ENCODE data around the gene FUCA2. TPM values are rescaled to one million over a fixed set of nuclear protein-coding genes. Genes with fewer than 3 reads are reported as not detected.

FUCA2 gene
- total RNA-seq, 1 experiment from 2014 or later: 72.1 TPM

- Histone ChIP-seq H3K9me3 (ENCODE audit: control insufficient read depth, low read depth, low read length) (no peaks in the 10 kb centered on the region), H3K23me2 (ENCODE audit: insufficient read length, low read depth, low read length, poor library complexity, severe bottlenecking) (no peaks in the 10 kb centered on the region), H2AFZ (ENCODE audit: low read length) (no peak overlapping the region), H2AK5ac (ENCODE audit: insufficient read length, low read length) (no peak overlapping the region), H3K18ac (ENCODE audit: insufficient read length, low read depth, low read length) (no peak overlapping the region), H3K56ac (ENCODE audit: insufficient read length, low read depth, low read length) (no peak overlapping the region), H3K14ac (ENCODE audit: insufficient read depth, low read length) (no peak overlapping the region), H3K27me3 (ENCODE audit: insufficient read depth, low read length) (no peaks in the 10 kb centered on the region), H3K27ac (ENCODE audit: insufficient read length, low read depth, low read length) (no peak overlapping the region), H3K79me1 (ENCODE audit: insufficient read depth, low read depth, low read length, poor library complexity, severe bottlenecking) (no peaks in the 10 kb centered on the region), H2BK15ac (ENCODE audit: low read depth, low read length) (no peak overlapping the region), H2BK20ac (ENCODE audit: low read depth, low read length, poor library complexity, severe bottlenecking) (no peak overlapping the region), H3K23ac (ENCODE audit: insufficient read length, low read depth, low read length) (no peak overlapping the region), H2BK12ac (ENCODE audit: insufficient read length, low read depth, low read length) (no peak overlapping the region), H4K20me1 (ENCODE audit: control insufficient read depth, insufficient read depth, insufficient read length) (no peaks in the 10 kb centered on the region), H3K9ac (ENCODE audit: extremely low read depth, insufficient read length, low read length) (no peak overlapping the region), H3K4me2 (ENCODE audit: insufficient read depth, insufficient read length, low read length) (no peak overlapping the region), H4K8ac (replicated peaks; ENCODE audit: insufficient read length, low read depth, low read length) (no peak overlapping the region), H3K4me1 (ENCODE audit: insufficient read depth, low read length) (no peaks in the 10 kb centered on the region), H3K79me2 (ENCODE audit: insufficient read depth, low read length) (no peaks in the 10 kb centered on the region), H3K4ac (ENCODE audit: low read depth, low read length) (no peak overlapping the region), H4K91ac (ENCODE audit: insufficient read length, low read depth, low read length) (no peak overlapping the region), H2BK5ac (ENCODE audit: insufficient read length, low read length) (no peak overlapping the region), H2BK120ac (ENCODE audit: low read depth, low read length, poor library complexity, severe bottlenecking) (no peak overlapping the region), H3T11ph (ENCODE audit: low read length) (no peak overlapping the region), H4K5ac (ENCODE audit: insufficient read length, low read depth, low read length) (no peak overlapping the region)
- H3K4me1 Mint-ChIP-seq: peaks cover 0 to 8% of the 10 kb centered on the region in 2 experiments; a peak in 1 of 4 replicates
- no peak overlapping the region for H3K4me3 Mint-ChIP-seq
- H3K27me3 Mint-ChIP-seq (ENCODE audit: low read depth): peaks cover 4% of the 10 kb centered on the region; the same call in 1 of the 2 replicates
- no peaks in the 10 kb centered on the region for H3K9me3 Mint-ChIP-seq
- no peak for DNase-seq
- no peak overlapping the region for H3K27ac Mint-ChIP-seq
- no peak for TF ChIP-seq CTCF (conservative IDR thresholded peaks at IDR 0.05)
- no CpG with 5 or more reads among the region's 3 CpGs for WGBS (ENCODE audit: extremely low coverage, insufficient read length, low lambda C conversion rate)
- no peaks in the 10 kb centered on the region; a peak in 1 of 7 replicates for H3K36me3 Mint-ChIP-seq (ENCODE audit: insufficient read depth in 1 of 3, low read depth in 3 of 3)
Observed at GRCh38 chr6:143559051-143559660, 47.6 kb upstream of the FUCA2 start.
